AG04449 (cell line): Measurements from ENCODE around the gene DRD4.

Source experiments
- CTCF ChIA-PET: fragments of 350-600 bp; formaldehyde crosslinking; extraction: SDS; loops from one replicate; lab custom pipeline; 2021; ENCODE audit warnings: antibody characterized with exemption; lab: Yijun Ruan, JAX
- POLR2A ChIA-PET: fragments of 400-600, 350-600 bp; formaldehyde crosslinking; extraction: SDS; loops from one replicate; lab custom pipeline; 2020; ENCODE audit warnings: antibody characterized with exemption, inconsistent platforms; lab: Yijun Ruan, JAX
- DNase-seq: peaks from one replicate; pipeline ENCODE4 v3.0.0-alpha.2; 2010; ENCODE audit warnings: low read depth, low spot score
- H3K4me3 ChIP-seq: 2 replicates; pipeline ENCODE4 v1.5.1; 2011; ENCODE audit warnings: low read depth, mild to moderate bottlenecking, control low read depth, low read length
- CTCF ChIP-seq: IDR thresholded peaks from one replicate; pipeline ENCODE4 v1.5.1; 2011; ENCODE audit warnings: mild to moderate bottlenecking, moderate library complexity, low read length, control low read depth, inconsistent platforms; ENCODE audit not compliant: insufficient read depth; ENCODE audit errors: missing control alignments

The DRD4 gene

GRCh38 chr11:679271-680207, 42.5 kb downstream of the DRD4 start:
- no peak for DNase-seq
- TF ChIP-seq CTCF: no peak
- H3K4me3 ChIP-seq: no peak overlapping the region
- ChIA-PET POLR2A (no interaction called here), CTCF (interaction anchor here (1.0 to 1.1 kb wide), 2 partner anchors 12 kb away, joined by 3 read pairs; no protein-coding TSS in a partner anchor)

- no peak for DNase-seq
- no peak overlapping the region for H3K4me3 ChIP-seq
- ChIA-PET CTCF (interaction anchor here (1.1 kb wide), 1 partner anchor 11 kb away, joined by 3 read pairs; no protein-coding TSS in a partner anchor), POLR2A (no interaction called here)
- TF ChIP-seq CTCF: no peak
These were observed 43.4 kb downstream of the DRD4 start for GRCh38 chr11:680476-680875.

GRCh38 chr11:680970-681369, 43.9 kb downstream of the DRD4 start:
- no peak for DNase-seq
- ChIA-PET CTCF (interaction anchor here (1.1 kb wide), 2 partner anchors 10 to 15 kb away, joined by 3 read pairs; no protein-coding TSS in a partner anchor), POLR2A (no interaction called here)
- H3K4me3 ChIP-seq: no peak overlapping the region
- no peak for TF ChIP-seq CTCF

- TF ChIP-seq CTCF: no peak
- ChIA-PET POLR2A (no interaction called here), CTCF (no interaction called here)
- DNase-seq: no peak
- no peak overlapping the region for H3K4me3 ChIP-seq
These were observed 49.6 kb downstream of the DRD4 start for GRCh38 chr11:686451-687243.

GRCh38 chr11:687751-688150, 50.7 kb downstream of the DRD4 start:
- CTCF ChIA-PET: no interaction called here
- no peak for TF ChIP-seq CTCF
- POLR2A ChIA-PET: no interaction called here
- DNase-seq: no peak
- H3K4me3 ChIP-seq: no peak overlapping the region

GRCh38 chr11:688681-689080, 51.6 kb downstream of the DRD4 start:
- ChIA-PET CTCF (no interaction called here), POLR2A (no interaction called here)
- no peak for TF ChIP-seq CTCF
- no peak overlapping the region for H3K4me3 ChIP-seq
- no peak for DNase-seq
